Upper lobe of right lung (tissue), 1 donor: ENCODE results near the gene WDR47. TPM values are rescaled to one million over a fixed set of nuclear protein-coding genes. Genes with fewer than 3 reads are reported as not detected.
"Not testable (repeated sequence)": the region's sequence is repeated elsewhere in the genome, so short reads cannot be mapped to it uniquely, and the experiment has no call there.

Experiments
- ATAC-seq: fragments of 200-7000 bp; cut with Tn5 transposase; one replicate; pipeline ENCODE4 v1.9.1; 2020; ENCODE audit warnings: mild to moderate bottlenecking, moderate library complexity
- DNase-seq: peaks from one replicate; pipeline ENCODE4 v3.0.0-alpha.2; 2020
- H3K27ac ChIP-seq: fragments of 200-600 bp; one replicate; pipeline ENCODE4 v1.8.0; 2022
- H3K27me3 ChIP-seq: fragments of 200-600 bp; one replicate; pipeline ENCODE4 v1.8.0; 2022; ENCODE audit warnings: mild to moderate bottlenecking
- H3K36me3 ChIP-seq: fragments of 200-600 bp; one replicate; pipeline ENCODE4 v1.8.0; 2022
- H3K4me1 ChIP-seq: fragments of 200-600 bp; one replicate; pipeline ENCODE4 v1.8.0; 2022
- H3K4me3 ChIP-seq: fragments of 200-600 bp; one replicate; pipeline ENCODE4 v1.8.0; 2022; ENCODE audit warnings: mild to moderate bottlenecking
- H3K9me3 ChIP-seq: fragments of 200-600 bp; one replicate; pipeline ENCODE4 v1.8.0; 2022
- intact Hi-C: fragments of 100-400 bp; cut with DNase I; formaldehyde crosslinking; loops from one replicate; pipeline ENCODE4 v1.11.0; 2022
- total RNA-seq: library from RNA; stranded (reverse); fragmentation: NEBNext Ultra II Directional; extraction: Animal tissue kit (Norgen Biotek cat#: 25700); gene quantifications from one replicate; pipeline ENCODE4 v1.2.1, GENCODE V29; 2021
- TF ChIP-seq, protein P1 (sequence below): fragments of 200-600 bp; IDR thresholded peaks from one replicate; pipeline ENCODE4 v1.8.0; 2022; ENCODE audit warnings: antibody characterized with exemption
- donor health status: DM: no; HTN: yes; CAD: no; lungs with severe emphysema.

The WDR47 gene
- total RNA-seq, 1 donor from 2014 or later: 14.7 TPM

DNA sequence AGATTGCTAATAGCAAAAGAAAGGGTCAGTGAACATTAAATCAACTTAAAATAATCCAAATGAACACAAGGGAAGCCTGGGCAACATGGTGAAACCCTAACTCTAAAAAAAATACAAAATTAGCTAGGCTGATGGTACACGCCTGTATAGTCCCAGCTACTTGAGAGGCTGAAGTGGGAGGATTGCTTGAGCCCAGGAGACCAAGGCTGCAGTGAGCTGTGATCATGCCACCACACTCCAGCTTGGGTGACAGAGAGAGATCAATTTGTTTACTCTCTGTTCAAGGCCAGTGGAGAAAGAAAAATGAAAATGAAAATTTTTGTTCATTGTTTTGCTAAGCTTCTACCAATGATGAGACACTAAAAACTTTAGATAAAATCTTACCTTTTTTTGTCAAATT, 24.8 kb downstream of the WDR47 start:
- peaks cover 39% of the 10 kb centered on the region for H3K36me3 ChIP-seq

DNA sequence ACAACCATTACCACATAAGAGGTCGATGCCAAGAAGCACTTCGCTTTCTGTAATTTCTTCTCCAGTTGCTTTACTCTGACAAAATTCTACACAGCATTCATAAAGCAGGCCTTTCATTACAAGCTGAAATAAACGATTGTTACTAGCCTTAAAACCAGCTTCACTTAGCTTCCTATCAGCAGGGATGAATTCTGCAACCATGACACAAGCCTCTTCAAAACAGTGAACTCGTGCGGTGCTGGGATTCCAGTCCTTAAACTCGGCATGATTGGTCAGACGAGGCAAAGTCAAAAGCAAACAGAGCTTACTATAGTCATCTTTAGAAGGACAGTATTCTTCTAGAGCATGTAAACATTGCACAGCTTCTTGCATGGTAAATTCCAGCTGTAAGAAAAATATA, 30.6 kb downstream of the WDR47 start:
- peaks cover 52% of the 10 kb centered on the region for H3K36me3 ChIP-seq
- intact Hi-C loops: no loop called here

More for the DNA sequence above, 24.8 kb downstream of the WDR47 start:
- Histone ChIP-seq H3K27me3 (no peaks in the 10 kb centered on the region), H3K4me1 (no peaks in the 10 kb centered on the region), H3K9me3 (no peaks in the 10 kb centered on the region), H3K4me3 (no peak overlapping the region), H3K27ac (no peak overlapping the region)
- intact Hi-C loops: no loop called here
- ATAC-seq (no peak), DNase-seq (no peak)
- TF ChIP-seq, protein P1, sequence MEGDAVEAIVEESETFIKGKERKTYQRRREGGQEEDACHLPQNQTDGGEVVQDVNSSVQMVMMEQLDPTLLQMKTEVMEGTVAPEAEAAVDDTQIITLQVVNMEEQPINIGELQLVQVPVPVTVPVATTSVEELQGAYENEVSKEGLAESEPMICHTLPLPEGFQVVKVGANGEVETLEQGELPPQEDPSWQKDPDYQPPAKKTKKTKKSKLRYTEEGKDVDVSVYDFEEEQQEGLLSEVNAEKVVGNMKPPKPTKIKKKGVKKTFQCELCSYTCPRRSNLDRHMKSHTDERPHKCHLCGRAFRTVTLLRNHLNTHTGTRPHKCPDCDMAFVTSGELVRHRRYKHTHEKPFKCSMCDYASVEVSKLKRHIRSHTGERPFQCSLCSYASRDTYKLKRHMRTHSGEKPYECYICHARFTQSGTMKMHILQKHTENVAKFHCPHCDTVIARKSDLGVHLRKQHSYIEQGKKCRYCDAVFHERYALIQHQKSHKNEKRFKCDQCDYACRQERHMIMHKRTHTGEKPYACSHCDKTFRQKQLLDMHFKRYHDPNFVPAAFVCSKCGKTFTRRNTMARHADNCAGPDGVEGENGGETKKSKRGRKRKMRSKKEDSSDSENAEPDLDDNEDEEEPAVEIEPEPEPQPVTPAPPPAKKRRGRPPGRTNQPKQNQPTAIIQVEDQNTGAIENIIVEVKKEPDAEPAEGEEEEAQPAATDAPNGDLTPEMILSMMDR: no peak

DNA sequence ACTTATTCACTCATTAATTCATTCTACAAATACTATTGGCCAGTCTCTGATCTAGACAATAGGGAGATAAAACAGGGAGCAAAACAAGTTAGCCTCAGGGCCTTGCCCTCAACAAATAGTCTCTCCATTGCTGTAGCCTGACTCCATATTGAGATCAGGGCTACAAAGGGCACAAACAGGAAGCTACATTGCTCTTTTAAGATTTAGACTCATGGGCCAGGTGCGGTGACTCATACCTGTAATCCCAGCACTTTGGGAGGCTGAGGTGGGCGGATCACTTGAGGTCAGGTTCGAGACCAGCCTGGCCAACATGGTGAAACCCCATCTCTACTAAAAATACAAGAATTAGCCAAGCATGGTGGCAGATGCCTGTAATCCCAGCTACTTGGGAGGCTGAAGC, 45.3 kb downstream of the WDR47 start:
- H3K27me3 ChIP-seq, DNase-seq, H3K4me1 ChIP-seq, intact Hi-C loops, H3K27ac ChIP-seq, H3K4me3 ChIP-seq, ATAC-seq, H3K9me3 ChIP-seq: not testable (repeated sequence)
- peaks cover 67% of the 10 kb centered on the region for H3K36me3 ChIP-seq

More for the DNA sequence above, 30.6 kb downstream of the WDR47 start:
- ATAC-seq: no peak
- H3K9me3 ChIP-seq: no peaks in the 10 kb centered on the region
- no peak overlapping the region for H3K27ac ChIP-seq
- no peak overlapping the region for H3K4me3 ChIP-seq
- TF ChIP-seq, protein P1: no peak
- H3K4me1 ChIP-seq: no peaks in the 10 kb centered on the region
- H3K27me3 ChIP-seq: no peaks in the 10 kb centered on the region
- no peak for DNase-seq

DNA sequence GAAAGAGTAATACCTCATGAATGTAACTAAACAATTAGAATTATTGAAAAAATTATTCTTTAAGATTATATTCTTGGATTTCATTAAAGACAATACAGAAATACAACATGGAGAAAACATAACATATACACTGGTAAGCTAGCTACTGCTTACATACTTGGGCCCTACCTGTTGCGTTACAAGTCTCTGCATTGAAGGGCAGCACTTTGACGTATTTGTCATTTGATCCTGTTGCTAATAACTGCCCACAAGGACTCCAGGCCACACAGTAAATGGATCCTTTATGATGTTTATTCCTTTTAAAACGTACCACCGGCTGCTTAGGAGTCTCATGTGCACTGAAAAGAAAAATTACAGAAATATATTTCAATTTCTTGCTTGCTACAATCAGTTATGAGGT, 58.8 kb downstream of the WDR47 start:
- ATAC-seq (no peak), DNase-seq (no peak)
- intact Hi-C loops: no loop called here
- Histone ChIP-seq H3K27ac (no peak overlapping the region), H3K27me3 (no peaks in the 10 kb centered on the region), H3K4me3 (no peak overlapping the region), H3K9me3 (no peaks in the 10 kb centered on the region), H3K36me3 (peaks cover 57% of the 10 kb centered on the region), H3K4me1 (no peaks in the 10 kb centered on the region)
- TF ChIP-seq, protein P1: no peak

DNA sequence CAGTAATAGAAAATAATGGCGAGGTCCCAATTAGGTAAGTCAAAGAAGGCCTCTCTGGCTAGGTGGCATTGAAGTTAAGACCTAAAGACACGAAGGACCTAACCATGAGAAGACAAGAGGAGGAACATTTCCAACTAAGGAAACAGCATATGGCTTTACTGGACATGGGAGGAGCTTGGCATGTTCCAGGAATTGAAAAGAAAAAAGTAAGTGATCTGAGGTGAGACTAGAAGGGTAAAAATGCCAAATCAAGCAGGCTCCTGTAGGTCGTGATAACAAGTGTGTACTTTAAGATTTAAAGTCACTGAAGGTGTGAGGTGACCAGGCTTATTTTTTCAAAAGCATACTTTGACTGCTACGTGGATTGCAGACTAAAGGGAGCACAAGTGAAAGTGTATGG, 65.2 kb downstream of the WDR47 start:
- no peak overlapping the region for H3K27ac ChIP-seq
- no peak for ATAC-seq
- DNase-seq: no peak
- TF ChIP-seq, protein P1: no peak
- H3K27me3 ChIP-seq: no peaks in the 10 kb centered on the region
- H3K4me3 ChIP-seq: no peak overlapping the region
- intact Hi-C loops: no loop called here
- peaks cover 60% of the 10 kb centered on the region for H3K36me3 ChIP-seq
- H3K4me1 ChIP-seq: no peaks in the 10 kb centered on the region
- H3K9me3 ChIP-seq: no peaks in the 10 kb centered on the region

DNA sequence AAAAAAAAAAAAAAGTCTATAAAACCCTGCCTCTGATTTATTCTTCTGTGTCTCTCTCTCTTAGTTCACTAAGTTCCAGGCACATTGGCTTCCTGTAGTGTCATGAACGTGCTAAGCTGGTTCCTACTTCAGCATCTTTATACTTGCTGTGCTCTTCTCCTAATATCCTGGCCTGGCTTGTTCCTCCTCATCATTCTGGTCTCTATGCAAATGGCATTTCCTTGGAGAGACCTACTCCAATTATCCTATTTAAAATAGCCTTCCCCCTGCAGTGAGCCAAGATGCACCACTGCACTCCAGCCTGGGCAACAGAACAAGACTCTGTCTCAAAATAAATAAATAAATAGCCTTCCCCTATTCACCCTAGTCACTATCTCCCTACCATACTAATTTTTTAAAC, 69.0 kb downstream of the WDR47 start:
- Histone ChIP-seq H3K27ac (no peak overlapping the region), H3K27me3 (no peaks in the 10 kb centered on the region), H3K4me3 (no peak overlapping the region), H3K36me3 (peaks cover 33% of the 10 kb centered on the region), H3K9me3 (no peaks in the 10 kb centered on the region), H3K4me1 (no peaks in the 10 kb centered on the region)
- ATAC-seq: no peak
- no peak for DNase-seq
- TF ChIP-seq, protein P1: no peak
- intact Hi-C loops: no loop called here
